Left forelimb (tissue), 1 donor: Measurements from ENCODE around the gene OR2Z1.
"Not testable (repeated sequence)": the region's sequence is repeated elsewhere in the genome, so short reads cannot be mapped to it uniquely, and the experiment has no call there.

Source experiments
- DNase-seq: peaks from one replicate; pipeline ENCODE4 v3.0.0-alpha.2; 2018; ENCODE audit warnings: low spot score

Gene OR2Z1

DNA sequence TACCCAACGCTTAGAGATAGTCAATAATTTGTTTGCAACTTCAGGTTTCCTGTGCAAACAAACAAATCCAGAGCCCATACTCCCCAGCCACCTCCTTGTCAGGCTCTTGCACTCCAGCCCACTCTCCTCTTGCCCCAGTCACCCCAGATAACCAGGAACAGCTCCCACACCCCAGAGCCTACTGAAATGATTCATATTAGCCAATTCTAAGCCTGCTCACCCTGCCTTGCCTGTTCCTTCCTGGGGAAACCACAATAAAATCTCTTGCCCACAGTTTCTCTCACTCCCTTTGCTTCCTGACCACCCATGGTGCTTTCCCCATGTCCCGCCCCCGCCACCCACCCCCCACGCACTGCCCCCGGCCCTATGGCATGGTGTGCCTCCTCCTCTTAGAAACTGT lies 19.1 kb upstream of the OR2Z1 start:
- DNase-seq: no peak

DNA sequence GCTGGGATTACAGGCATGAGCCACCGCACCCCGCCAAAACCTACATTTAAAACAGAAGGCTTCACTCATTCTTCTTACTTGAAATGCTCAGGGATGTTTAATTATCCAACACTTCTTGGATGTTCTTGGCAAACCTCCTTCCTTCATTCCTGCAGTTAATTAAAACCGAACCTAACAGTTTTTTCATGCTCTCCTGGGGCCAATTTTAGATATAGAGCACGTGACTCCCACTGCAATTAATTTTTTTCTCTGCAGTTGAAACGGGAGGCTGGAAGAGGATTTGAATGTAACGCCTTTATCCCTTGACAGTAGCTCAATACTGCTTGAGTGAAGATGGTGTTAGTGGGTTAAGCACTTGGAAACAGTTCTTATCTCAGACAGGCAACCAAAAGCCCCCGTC lies 18.2 kb upstream of the OR2Z1 start:
- DNase-seq: no peak

DNA sequence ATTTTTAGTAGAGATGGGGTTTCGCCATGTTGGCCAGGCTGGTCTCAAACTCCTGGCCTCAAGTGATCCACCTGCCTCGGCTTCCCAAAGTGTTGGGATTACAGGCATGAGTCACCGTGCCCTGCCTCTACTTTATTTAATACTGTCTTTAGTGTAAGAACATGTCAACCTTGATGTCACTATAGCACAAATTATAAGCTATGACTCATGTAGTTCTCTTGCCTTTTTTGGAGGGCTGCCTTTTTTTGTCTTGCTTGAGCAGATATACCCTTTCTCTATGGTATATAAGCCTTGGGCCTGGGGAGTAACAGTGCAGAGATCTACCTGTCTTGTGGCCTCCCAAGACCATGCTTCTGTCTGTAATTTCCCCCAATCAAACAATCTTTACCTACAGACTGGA lies 16.1 kb upstream of the OR2Z1 start:
- not testable (repeated sequence) for DNase-seq

DNA sequence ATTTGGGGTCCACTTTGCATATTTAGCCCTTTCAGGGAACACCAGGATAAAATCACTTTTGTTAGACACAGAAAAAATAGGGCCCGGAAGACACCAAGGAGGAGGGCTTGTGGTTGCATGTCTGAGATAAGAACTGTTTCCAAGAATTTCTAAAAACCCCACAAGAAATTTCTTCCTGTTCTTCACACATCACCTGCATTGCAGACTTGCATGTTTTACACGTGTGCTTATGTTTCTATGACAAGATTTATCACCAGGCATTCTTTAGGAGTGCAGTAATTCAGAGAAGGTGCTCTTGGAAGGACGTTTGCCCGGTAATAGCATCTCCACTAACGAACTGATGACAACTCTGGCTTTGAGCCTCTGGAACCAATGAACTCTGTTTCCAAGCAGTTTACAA lies 15.7 kb upstream of the OR2Z1 start:
- no peak for DNase-seq

DNA sequence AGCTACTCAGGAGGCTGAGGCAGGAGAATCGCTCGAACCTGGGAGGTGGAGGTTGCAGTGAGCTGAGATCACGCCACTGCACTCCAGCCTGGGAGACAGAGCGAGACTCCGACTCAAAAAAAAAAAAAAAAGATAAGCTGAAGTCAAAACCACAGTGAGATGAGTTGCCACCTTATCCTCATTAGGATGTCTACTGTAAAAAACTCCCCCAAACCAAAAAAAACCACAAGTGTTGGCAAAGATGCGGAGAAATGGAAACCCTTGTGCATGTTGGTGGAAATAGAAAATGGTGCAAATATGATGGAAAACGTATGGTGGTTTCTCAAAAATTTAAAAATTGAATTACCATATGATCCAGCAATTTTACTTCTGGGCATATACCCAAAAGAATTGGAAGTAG lies 11.1 kb upstream of the OR2Z1 start:
- not testable (repeated sequence) for DNase-seq

DNA sequence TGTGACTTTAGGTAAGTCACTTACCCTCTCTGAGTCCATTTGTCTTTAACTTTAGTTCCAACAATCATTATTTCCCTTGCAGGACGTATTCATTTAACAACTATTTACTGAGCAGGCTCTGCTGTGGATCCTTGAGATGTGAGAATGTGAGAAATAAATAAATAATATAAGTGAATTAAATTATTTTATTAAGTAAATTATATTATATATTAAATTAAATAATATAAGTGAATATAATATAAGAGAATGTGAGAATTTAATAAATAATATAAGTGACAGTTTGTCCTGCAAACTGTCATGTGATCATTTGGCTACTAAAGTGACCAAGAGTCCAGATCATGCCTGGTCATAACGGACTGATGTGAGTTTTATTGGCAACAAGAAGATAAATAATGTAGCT lies 598 bp downstream of the OR2Z1 start:
- DNase-seq: no peak

DNA sequence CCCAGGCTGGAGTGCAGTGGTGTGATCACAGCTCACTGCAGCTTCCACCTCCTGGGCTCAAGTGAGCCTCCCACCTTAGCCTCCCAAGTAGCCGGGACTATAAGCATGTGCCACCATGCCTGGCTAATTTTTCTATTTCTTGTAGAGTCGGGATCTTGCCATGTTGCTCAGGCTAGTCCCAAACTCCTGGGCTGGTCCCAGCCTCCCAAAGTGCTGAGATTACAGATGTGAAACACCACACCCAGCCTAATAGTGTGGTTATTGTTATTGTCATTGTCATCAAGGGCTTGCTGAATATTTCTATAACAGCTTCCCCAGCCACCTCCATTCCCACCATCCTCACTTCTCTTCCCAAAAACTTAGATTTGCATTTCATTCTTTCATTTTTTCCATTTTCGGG lies 2.8 kb downstream of the OR2Z1 start:
- DNase-seq: no peak

DNA sequence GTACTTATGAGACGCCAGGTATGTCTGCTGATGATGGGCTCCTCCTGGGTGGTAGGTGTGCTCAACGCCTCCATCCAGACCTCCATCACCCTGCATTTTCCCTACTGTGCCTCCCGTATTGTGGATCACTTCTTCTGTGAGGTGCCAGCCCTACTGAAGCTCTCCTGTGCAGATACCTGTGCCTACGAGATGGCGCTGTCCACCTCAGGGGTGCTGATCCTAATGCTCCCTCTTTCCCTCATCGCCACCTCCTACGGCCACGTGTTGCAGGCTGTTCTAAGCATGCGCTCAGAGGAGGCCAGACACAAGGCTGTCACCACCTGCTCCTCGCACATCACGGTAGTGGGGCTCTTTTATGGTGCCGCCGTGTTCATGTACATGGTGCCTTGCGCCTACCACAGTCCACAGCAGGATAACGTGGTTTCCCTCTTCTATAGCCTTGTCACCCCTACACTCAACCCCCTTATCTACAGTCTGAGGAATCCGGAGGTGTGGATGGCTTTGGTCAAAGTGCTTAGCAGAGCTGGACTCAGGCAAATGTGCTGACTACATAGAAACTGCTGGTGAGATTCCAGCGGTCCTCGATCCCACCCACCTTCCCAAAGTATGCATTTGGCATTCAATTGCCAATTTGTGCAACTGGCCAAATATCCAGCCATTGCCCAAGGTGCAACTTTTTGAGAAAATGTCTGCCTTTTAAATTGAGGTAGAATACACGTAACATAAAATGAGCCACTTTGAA lies 10.2 kb downstream of the OR2Z1 start:
- no peak for DNase-seq

DNA sequence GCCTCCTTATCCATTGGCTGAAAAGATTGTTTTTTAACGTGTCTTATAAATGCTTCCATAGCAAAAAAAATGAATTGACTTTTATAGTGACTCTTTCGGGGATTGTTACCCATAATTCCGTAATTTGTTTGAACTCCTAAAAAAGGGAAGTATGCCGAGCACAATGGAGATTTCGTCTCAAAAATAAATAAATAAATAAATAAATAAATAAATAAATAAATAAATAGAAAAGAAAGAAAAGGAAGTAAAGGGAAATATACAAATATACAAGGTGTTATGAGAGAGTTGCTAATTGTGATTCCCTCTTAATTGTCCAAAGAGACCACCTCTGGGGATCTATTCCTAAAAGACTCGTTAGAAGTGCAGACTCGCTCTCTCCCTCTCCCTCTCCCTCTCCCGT lies 16.9 kb downstream of the OR2Z1 start:
- no peak for DNase-seq

DNA sequence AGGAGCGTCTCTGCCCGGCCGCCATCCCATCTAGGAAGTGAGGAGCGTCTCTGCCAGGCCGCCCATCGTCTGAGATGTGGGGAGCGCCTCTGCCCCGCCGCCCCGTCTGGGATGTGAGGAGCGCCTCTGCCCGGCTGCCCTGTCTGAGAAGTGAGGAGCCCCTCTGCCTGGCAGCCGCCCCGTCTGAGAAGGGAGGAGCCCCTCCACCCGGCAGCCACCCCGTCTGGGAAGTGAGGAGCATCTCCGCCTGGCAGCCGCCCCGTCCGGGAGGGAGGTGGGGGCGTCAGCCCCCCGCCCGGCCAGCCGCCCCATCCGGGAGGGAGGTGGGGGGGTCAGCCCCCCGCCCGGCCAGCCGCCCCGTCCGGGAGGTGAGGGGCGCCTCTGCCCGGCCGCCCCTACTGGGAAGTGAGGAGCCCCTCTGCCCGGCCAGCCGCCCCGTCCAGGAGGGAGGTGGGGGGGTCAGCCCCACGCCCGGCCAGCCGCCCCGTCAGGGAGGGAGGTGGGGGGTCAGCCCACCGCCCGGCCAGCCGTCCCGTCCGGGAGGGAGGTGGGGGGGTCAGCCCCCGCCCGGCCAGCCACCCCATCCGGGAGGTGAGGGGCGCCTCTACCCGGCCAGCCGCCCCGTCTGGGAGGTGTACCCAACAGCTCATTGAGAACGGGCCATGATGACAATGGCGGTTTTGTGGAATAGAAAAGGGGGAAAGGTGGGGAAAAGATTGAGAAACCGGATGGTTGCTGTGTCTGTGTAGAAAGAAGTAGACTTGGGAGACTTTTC lies 18.0 kb downstream of the OR2Z1 start:
- not testable (repeated sequence) for DNase-seq

DNA sequence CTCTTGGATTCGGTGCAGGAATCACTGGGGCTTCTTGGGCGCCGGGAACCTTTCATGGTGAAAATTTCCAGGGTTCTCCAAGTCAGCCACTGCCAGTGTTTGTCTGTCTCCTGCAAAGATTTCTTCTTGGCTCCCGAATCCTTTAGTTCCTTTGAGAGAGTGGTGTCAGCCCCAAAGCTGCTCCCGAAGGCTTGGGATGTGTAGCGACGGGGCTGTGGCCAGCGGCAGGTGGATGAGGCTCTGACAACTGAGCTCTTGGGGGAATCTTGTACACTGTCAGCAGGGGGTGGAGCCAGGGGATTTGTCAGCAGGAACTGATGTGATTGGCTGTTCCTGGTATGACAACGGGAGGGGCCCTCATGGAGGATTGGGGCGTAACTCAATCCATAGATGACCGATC lies 45.8 kb downstream of the OR2Z1 start:
- DNase-seq: not testable (repeated sequence)

DNA sequence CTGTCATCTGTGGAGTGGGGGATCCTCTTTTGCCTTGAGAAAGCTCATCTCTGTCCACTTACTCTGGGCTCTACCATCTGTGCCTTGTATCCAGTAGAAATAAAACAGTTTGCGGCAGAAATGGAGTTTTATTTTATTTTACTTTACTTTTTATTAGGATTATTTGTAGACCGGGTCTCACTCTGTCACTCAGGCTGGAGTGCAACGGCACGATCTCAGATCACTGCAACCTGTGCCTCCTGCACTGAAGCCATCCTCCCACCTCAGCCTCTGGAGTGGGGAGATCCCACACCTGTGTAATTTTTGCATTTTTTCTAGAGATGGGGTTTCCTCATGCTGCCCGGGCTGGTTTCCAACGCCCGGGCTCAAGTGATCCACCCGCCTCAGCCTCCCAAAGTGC lies 47.8 kb downstream of the OR2Z1 start:
- DNase-seq: not testable (repeated sequence)

DNA sequence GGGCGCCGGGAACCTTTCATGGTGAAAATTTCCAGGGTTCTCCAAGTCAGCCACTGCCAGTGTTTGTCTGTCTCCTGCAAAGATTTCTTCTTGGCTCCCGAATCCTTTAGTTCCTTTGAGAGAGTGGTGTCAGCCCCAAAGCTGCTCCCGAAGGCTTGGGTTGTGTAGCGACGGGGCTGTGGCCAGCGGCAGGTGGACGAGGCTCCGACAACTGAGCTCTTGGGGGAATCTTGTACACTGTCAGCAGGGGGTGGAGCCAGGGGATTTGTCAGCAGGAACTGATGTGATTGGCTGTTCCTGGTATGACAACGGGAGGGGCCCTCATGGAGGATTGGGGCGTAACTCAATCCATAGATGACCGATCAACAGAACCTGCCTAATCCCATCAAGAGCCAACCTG lies 52.2 kb downstream of the OR2Z1 start:
- not testable (repeated sequence) for DNase-seq
